ENCODE measurements around the gene CD300LF.

CD300LF gene

GRCh38 chr17:74686761-74687160 is 26.0 kb downstream of the CD300LF start:
- DNase-seq (ENCODE audit: low read depth), result no peak

DNA sequence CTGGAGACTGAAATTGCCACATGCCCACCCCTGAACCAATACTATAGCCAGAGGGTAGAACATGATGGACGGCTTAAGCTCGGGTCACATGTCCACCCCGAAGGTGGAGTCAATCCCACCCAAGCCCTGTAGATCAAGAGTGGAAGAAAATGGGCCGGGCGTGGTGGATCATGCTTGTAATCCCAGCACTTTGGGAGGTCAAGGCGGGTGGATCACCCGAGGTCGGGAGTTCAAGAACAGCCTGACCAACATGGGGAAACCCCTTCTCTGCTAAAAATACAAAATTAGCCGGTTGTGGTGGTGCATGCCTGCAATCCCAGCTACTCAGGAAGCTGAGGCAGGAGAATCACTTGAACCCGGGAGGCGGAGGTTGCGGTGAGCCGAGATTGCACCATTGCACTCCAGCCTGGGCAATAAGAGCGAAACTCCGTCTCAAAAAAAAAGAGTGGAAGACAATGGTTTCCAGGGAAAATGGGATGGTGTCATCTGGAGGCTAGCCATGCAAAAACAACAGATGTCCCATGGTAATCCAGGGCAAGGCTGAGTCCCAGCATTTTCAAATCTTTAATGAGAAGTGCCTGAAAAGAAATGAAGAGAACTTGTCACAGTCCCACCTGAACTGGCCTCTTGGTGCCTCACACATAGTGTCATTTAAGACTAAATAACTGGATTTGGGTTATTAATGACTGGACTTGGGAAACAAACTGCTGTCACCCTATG is 30.1 kb downstream of the CD300LF start:
- DNase-seq (ENCODE audit: low read depth), result no peak

DNA sequence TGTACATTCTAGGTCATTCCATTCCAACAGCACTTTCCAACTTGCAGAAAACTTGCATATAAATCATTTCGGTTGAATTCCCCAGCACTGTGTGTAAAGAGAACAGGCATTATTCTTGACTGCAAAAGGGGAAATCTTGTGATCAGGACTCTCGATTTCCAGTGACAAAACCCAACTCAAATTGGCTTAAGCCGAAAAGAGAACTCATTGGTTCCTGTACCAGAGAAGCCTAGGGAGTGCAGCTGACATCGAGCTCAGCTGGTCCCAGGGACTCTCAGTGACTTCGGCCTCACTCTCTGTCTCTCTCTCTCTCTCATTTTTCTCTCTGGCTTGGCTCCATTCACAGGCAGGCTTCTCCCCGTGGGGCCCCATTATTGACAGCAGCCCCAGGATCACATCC is 30.7 kb downstream of the CD300LF start:
- no peak for DNase-seq (ENCODE audit: low read depth)

- no peak for DNase-seq (ENCODE audit: low read depth)
Measured at GRCh38 chr17:74680941-74681340, 31.8 kb downstream of the CD300LF start.

DNA sequence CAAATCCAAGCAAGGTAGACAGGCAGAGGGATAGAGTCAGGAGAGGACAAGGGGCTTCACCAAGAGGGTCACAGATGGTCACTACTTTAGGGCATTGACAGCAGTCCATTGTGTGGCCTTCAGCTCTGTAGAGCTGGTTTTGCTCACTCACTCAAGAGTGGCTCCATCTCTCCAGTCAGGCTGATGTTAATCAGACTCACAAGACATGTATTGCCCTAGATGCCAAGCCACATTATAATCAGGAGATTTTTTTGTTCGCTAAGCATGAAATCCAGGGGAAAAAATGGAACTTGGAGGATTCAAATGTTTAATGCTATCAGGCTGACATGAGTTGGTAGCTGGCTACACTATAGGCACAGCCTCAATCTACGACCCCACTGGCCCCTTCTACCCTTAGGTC is 32.5 kb downstream of the CD300LF start:
- DNase-seq (ENCODE audit: low read depth), result no peak

- DNase-seq (ENCODE audit: low read depth), result no peak
Measured at GRCh38 chr17:74679374-74679773, 33.3 kb downstream of the CD300LF start.

- no peak for DNase-seq (ENCODE audit: low read depth)
Measured at GRCh38 chr17:74678541-74678940, 34.2 kb downstream of the CD300LF start.

DNA sequence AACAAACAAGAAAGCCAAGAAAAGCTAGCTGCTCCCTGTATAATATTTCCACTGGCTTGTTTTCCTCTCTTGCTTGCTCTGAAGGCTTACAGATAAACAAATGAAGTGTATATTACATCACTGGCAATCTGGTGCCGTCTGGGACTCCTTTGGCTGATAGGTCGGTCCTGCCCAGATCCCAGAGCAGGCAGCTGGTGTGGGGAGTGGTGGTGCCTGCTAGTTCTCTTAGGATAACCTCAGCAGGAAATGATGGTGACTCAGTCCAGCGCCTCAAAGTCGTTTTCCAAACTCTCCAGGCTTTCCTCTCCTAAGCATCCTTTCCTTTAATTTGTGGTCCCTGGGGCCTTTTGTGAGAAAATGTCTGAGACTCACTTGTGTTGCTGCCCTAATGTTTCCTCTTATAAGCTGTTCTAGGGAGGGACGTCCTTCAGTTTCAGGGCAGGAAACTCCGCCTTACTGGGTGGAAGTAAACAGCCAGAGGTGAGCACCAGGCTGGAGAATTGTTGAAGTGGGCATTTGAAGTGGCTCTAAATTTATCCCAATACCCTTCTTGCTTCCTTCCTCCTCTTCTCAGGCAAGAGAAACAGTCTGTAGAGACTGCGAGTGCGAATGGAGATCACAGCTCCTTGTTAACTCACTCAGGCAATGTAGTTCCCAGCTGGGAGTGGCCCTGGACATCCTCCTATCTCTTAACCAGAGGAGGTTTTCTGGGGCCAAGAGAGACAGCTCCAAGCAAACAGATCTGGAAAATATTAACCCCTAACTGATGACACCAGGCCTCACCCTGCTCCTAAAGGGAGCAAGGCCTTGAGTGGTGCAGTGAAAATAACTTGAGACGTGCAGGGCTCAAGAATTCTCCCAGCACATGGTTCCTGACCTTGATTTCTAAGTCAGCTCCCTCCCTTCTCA is 34.9 kb downstream of the CD300LF start:
- no peak for DNase-seq (ENCODE audit: low read depth)

DNA sequence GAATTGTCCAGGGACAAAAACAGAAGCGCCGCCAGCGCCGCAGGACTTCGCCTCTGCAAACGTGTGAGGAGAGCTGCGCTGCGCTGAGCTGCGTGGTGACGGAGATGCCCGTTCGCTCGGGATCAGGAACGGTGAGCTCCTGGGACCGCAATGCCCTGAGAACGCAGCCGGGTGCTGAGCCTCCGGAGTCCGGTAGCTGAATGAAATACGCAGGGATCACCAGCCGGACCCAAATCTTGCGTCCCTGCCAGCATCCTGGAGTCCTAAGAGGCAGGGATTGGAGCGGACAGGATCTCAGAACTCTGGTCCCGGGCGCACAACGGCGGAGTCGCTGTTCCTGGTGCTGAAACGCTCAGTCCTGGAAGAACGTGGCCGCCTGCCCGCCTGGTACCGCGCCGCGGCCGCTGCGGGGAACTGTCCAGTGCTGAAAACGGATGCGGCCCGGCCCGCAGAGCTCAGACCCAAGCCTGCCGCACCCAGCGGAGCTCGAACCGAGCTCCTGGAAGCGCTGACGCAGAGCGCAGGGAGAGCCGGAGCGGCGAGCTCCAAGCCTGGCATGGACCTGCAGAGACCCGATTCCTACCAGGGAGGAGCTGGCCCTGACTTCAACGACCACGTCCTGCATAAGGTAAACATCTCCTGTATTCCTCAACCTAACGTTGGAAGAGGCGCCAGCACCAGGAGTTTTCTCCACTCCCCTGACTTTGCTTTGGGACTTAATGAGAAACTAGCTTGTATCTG is 41.5 kb downstream of the CD300LF start:
- peak; percentile 74 for DNase-seq (ENCODE audit: low read depth)

DNA sequence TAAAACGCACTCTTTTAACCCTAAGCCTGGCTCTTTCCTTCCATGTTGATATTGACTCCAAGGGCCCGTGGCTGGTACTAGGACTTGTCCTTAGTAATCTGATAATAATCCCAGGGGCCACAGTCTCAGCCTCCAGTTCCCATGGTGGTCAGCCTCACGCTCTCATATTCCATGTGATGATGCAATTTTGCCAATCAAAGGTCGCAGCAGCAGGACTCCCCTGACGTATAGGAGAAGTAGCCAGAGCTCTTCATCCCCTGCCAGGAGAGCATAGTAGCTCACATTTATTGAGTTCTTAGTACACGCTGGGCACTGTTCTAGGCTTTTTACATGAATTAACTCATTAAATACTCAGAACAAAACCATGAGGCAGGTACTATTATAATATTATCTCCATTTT is 42.4 kb downstream of the CD300LF start:
- DNase-seq (ENCODE audit: low read depth), result no peak

DNA sequence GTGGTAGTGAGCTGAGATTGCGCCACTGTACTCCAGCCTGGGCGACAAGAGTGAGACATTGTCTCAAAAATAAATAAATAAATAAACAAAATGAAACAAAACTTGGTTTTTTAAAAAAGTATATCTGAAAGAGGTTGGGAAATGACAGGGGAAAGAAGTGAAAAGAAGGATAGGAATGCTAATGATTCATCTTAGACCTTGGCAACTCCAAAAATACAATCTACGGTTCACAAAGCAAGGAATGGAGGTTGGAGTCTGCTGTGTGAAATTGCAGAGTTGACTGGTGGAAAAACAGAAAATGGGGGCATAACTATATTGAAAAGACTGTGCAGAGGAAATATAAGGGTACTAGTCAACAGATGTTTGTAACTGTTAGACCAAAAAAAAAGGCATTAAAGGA is 49.2 kb downstream of the CD300LF start:
- no peak for DNase-seq (ENCODE audit: low read depth)

DNA sequence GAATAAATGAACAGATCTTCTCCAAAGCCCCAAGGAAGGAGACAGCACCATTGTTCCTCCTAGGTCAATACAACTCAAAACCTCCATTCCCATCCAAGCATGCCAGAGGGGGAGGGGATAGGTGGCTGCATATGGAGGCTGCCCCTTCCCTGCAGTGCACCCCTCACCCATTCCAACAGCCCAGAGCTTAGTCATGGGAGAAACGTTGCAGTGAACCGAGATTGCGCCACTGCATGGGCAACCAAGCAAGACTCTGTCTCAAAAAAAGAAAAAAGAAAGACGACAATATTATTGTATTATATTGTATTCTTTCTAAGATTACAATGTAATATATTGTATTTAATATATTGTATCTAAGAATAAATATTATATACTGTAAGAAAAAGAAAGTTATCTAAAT is 52.8 kb downstream of the CD300LF start:
- no peak for DNase-seq (ENCODE audit: low read depth)

GRCh38 chr17:74658620-74659019 is 54.1 kb downstream of the CD300LF start:
- no peak for DNase-seq (ENCODE audit: low read depth)

- DNase-seq (ENCODE audit: low read depth), result no peak
Measured at GRCh38 chr17:74654742-74655141, 58.0 kb downstream of the CD300LF start.

DNA sequence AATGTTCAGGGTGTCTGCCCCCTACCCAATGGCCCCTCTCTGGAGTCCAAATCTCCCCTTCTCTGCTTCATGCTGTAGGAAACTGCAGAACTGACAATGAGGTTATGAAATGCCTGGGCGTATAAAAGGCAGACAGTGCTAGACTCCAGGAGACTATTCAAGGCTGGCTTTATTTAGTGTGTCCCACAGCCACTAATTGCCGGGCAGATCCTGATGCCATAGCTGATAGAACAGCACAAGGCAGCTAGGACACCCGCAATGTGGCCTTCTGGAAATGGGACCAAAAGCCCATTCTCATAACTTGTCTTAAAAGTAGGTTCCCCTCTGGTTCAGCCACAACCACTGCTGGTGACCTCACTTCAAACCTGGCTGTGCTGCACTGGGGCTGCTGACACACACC is 60.7 kb downstream of the CD300LF start:
- DNase-seq (ENCODE audit: low read depth), result no peak

GRCh38 chr17:74649909-74650308 is 62.8 kb downstream of the CD300LF start:
- no peak for DNase-seq (ENCODE audit: low read depth)

DNA sequence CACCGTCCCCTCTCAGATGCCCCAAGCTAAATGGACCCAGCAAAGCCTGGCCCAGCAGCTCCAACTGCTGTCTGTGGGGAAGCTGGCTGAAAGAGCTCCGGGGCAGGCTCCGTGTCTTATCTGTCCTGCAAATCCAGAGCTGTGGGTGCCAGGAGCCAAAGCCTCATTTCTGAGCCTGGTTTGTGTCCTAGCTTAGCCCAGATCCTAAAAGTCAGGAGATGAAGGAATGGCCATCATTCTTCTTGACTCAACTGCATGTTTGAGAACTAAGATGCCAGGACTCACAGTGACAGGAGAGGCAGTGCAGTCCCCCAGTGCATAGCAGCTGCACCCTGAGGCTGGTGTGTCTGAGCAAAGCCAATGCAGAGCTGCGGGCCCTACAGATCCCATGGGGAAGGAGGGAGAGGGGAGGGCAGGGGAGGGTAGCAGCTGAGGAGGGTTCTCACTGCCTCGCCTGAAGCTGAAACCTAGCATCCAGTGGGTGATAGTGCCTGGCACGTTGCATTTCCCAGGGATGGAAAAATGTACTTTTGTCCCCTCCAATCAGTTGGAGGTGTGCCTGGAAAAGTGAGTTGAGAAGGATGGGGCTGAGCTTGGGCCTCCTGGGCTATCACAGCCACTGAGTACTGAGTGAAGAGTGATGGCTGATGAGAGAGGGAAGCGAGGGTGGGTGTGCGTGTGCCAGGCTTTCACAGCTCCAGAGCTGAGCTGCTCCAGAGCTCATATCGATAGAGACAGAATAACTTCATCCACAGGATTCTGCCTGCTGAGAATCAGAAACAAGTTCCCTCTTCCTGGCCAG is 64.7 kb downstream of the CD300LF start:
- DNase-seq (ENCODE audit: low read depth), result no peak

DNA sequence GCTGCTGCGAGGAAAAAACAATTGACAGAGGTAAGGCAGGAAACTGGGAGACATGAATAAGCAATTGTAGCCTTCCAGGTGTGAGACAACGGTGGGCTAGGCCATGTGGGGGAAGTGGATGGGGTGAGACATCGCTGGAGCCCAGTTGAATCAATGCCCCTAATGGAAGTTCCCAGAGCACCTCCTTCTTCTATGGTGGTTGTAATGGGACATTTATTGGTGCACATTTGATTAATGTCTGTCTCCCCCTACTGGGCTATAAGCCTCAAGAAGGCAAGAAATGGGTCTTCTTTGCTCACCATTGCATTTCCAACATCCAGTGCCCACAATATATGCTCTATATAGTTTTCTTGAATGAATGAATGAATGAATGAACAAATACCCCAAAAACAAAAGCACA is 66.5 kb downstream of the CD300LF start:
- no peak for DNase-seq (ENCODE audit: low read depth)

GRCh38 chr17:74645010-74645409 is 67.7 kb downstream of the CD300LF start:
- DNase-seq (ENCODE audit: low read depth), result no peak

DNA sequence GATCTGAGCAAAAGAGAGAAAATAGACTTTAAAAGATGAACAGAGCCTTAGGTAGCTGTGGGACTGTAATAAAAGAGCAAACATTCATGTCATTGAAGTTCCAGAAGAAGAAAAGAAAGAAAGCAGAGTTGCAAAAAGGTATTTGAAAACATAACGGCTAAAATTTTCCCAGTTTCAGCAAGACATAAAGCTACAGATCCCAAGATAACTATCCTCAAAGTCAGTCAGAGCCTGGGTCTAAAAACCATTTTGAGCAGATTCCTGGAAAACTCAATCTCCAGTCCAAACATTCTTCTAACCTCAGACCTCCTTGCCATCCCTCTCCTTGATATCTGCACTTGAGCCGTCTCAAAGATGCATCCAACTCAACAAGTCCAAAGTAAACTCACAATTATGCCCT is 68.3 kb downstream of the CD300LF start:
- DNase-seq (ENCODE audit: low read depth), result no peak

All from activated T-cell treated with anti-CD3 and anti-CD28 coated beads for 48 hours (primary cell).